A549 (cell line): ENCODE results near the gene SMIM20.

ENCODE experiments used
- BHLHE40 ChIP-seq: IDR thresholded peaks from 2 replicates; pipeline ENCODE4 v1.6.1; 2012; ENCODE audit warnings: low read depth, low read length, inconsistent platforms
- CBX8 ChIP-seq: fragments of 200-600 bp; sonication (generic); IDR thresholded peaks from 2 replicates; pipeline ENCODE4 v1.6.1; 2016
- CEBPB ChIP-seq, 2 experiments: fragments of >200 bp in 1 of 2; sonication (Bioruptor Twin) in 1 of 2; formaldehyde crosslinking in 1 of 2; IDR thresholded peaks; 2 replicates each; pipeline ENCODE4 v1.6.1; 2012 to 2016
- EHF ChIP-seq: fragments of 250-450 bp; sonication (Bioruptor Pico); IDR thresholded peaks from 2 replicates; pipeline ENCODE4 v1.5.0; 2020; ENCODE audit warnings: mild to moderate bottlenecking
- FOSB ChIP-seq: fragments of 250-450 bp; sonication (Bioruptor Pico); IDR thresholded peaks from 2 replicates; pipeline ENCODE4 v1.5.0; 2020; ENCODE audit warnings: mild to moderate bottlenecking, moderate library complexity
- MAFK ChIP-seq: fragments of 450-650 bp; IDR thresholded peaks from 2 replicates; pipeline ENCODE4 v1.6.1; 2014; ENCODE audit not compliant: partially characterized antibody
- MAZ ChIP-seq: fragments of 150-350 bp; IDR thresholded peaks from 2 replicates; pipeline ENCODE4 v1.6.1; 2014; ENCODE audit warnings: antibody characterized with exemption, low read depth, low read length, borderline replicate concordance
- POLR2A ChIP-seq: IDR thresholded peaks from 2 replicates; pipeline ENCODE4 v1.6.1; 2012; ENCODE audit warnings: mild to moderate bottlenecking, low read length
- RAD21 ChIP-seq, 2 experiments: fragments of >200 bp in 1 of 2; sonication (Bioruptor Twin) in 1 of 2; formaldehyde crosslinking in 1 of 2; IDR thresholded peaks in 1 of 2; conservative IDR thresholded peaks in 1 of 2; 2 replicates in 1 of 2; 3 replicates in 1 of 2; pipeline ENCODE4 v1.6.1; 2012 to 2018; ENCODE audit warnings: inconsistent platforms in 1 of 2
- RCOR1 ChIP-seq: fragments of 150-350 bp; IDR thresholded peaks from 2 replicates; pipeline ENCODE4 v1.6.1; 2014; ENCODE audit warnings: antibody characterized with exemption, low read length, low read depth
- ZFP36 ChIP-seq: fragments of 450-650 bp; IDR thresholded peaks from 2 replicates; pipeline ENCODE4 v1.6.1; 2014; ENCODE audit warnings: borderline replicate concordance; ENCODE audit not compliant: partially characterized antibody
- ZNF302 ChIP-seq: fragments of 250-450 bp; sonication (Bioruptor Pico); IDR thresholded peaks from 2 replicates; pipeline ENCODE4 v1.9.0; 2021; ENCODE audit warnings: inconsistent platforms, mild to moderate bottlenecking, moderate library complexity
- TF ChIP-seq, protein P1 (sequence below): fragments of >200 bp; sonication (Bioruptor Twin); formaldehyde crosslinking; IDR thresholded peaks from 3 replicates; pipeline ENCODE4 v1.5.1; 2016
- TF ChIP-seq, protein P2 (sequence below): fragments of 200-600 bp; sonication (generic); IDR thresholded peaks from 2 replicates; pipeline ENCODE4 v1.6.1; 2016; ENCODE audit warnings: antibody characterized with exemption, mild to moderate bottlenecking, moderate library complexity

- TF ChIP-seq EHF (CRISPR knock-in tag) (no peak), MAZ (no peak), RCOR1 (no peak), POLR2A (no peak), CEBPB (IDR thresholded peaks at IDR 0.05) (no peak), CBX8 (no peak), FOSB (no peak), MAFK (no peak), ZNF302 (CRISPR knock-in tag) (no peak), ZFP36 (no peak), BHLHE40 (no peak), RAD21 (conservative IDR thresholded peaks at IDR 0.05 in 1 of 2, IDR thresholded peaks at IDR 0.05 in 1 of 2) (no peak)
- TF ChIP-seq, protein P1, sequence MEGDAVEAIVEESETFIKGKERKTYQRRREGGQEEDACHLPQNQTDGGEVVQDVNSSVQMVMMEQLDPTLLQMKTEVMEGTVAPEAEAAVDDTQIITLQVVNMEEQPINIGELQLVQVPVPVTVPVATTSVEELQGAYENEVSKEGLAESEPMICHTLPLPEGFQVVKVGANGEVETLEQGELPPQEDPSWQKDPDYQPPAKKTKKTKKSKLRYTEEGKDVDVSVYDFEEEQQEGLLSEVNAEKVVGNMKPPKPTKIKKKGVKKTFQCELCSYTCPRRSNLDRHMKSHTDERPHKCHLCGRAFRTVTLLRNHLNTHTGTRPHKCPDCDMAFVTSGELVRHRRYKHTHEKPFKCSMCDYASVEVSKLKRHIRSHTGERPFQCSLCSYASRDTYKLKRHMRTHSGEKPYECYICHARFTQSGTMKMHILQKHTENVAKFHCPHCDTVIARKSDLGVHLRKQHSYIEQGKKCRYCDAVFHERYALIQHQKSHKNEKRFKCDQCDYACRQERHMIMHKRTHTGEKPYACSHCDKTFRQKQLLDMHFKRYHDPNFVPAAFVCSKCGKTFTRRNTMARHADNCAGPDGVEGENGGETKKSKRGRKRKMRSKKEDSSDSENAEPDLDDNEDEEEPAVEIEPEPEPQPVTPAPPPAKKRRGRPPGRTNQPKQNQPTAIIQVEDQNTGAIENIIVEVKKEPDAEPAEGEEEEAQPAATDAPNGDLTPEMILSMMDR: no peak
- TF ChIP-seq, protein P2, sequence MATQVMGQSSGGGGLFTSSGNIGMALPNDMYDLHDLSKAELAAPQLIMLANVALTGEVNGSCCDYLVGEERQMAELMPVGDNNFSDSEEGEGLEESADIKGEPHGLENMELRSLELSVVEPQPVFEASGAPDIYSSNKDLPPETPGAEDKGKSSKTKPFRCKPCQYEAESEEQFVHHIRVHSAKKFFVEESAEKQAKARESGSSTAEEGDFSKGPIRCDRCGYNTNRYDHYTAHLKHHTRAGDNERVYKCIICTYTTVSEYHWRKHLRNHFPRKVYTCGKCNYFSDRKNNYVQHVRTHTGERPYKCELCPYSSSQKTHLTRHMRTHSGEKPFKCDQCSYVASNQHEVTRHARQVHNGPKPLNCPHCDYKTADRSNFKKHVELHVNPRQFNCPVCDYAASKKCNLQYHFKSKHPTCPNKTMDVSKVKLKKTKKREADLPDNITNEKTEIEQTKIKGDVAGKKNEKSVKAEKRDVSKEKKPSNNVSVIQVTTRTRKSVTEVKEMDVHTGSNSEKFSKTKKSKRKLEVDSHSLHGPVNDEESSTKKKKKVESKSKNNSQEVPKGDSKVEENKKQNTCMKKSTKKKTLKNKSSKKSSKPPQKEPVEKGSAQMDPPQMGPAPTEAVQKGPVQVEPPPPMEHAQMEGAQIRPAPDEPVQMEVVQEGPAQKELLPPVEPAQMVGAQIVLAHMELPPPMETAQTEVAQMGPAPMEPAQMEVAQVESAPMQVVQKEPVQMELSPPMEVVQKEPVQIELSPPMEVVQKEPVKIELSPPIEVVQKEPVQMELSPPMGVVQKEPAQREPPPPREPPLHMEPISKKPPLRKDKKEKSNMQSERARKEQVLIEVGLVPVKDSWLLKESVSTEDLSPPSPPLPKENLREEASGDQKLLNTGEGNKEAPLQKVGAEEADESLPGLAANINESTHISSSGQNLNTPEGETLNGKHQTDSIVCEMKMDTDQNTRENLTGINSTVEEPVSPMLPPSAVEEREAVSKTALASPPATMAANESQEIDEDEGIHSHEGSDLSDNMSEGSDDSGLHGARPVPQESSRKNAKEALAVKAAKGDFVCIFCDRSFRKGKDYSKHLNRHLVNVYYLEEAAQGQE: no peak
Observed at GRCh38 chr4:25879587-25879986, 34.4 kb upstream of the SMIM20 start.
